Medulla oblongata (tissue), 1 donor: ENCODE results near the gene LRPAP1.
"Not testable (repeated sequence)": the region's sequence is repeated elsewhere in the genome, so short reads cannot be mapped to it uniquely, and the experiment has no call there.

Source experiments
- DNase-seq: peaks from one replicate; pipeline ENCODE4 v3.0.0-alpha.2; 2015; ENCODE audit errors: extremely low spot score

LRPAP1 gene

DNA sequence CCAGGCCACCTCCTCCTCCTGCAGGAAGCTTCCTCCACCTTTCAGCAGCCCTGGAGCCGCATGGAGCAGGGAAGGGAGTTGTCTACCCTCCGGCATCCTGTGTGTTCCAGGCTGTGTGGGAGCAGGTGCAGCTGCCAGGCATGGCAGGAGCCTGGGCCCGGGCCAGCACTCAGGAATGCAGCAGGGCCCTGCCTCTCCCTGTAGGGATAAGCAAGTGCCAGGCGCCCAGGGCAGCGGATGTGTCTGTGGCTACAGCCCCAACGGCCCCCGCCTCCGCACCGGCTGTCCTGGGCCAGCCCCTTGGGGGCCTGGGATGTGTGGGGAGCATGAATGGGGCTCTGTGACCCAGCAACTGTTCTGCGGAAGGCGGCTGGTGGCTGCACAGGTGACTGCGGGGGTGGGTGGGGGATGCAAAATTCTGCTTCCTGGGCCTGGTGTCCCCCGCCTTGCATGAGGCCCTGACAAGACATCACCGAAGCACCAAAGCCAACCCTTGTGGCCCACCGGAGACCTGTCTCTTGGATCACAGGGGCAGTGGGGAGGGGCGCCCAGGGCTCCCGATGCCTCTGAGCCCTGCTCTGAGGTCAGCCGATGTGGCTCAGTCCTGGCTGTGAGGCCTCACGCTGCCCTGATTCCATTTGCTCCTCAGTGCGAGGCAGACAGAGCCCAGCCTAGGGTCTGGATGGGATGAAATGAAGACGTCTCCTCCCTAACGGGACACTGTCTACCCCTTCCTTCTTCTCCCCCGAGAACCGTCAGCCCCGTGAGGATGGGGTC lies 70.5 kb downstream of the LRPAP1 start:
- no peak for DNase-seq

DNA sequence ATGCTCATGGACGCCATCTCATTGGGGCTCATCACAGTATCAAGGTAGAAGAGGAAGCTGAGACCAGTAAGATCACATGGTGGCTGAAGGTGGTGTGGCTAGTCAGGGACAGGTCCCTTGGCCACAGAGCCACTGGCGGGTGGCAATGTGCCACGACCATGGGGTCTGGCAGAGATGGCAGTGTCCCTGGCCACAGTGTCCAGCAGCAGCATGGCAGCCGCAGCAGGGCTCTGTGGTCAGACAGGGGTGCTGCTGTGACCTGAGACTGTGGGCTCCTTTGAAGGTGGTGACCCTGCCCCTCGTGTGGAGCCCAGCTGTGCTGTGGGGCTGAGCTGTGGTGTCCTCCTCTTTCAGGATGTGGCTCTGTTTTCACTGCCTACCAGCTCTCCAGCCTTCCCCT lies 71.3 kb downstream of the LRPAP1 start:
- no peak for DNase-seq

DNA sequence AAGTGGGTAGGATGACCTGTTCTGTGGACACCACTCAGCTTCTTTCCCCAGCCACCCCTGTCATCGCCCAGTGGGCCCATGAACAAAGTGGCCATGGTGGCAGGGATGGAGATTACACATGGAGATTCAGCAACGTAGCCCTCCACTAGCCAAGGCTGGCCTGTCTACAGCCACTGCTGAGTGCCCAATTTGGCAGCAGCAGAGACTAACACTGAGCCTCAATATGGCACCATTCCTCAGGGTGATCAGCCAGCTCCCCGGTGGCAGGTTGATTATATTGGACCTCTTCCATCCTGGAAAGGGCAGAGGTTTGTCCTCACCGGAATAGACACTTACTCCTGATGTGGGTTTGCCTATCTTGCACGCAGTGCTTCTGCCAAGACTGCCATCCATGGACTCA lies 73.1 kb downstream of the LRPAP1 start:
- DNase-seq, result not testable (repeated sequence)

DNA sequence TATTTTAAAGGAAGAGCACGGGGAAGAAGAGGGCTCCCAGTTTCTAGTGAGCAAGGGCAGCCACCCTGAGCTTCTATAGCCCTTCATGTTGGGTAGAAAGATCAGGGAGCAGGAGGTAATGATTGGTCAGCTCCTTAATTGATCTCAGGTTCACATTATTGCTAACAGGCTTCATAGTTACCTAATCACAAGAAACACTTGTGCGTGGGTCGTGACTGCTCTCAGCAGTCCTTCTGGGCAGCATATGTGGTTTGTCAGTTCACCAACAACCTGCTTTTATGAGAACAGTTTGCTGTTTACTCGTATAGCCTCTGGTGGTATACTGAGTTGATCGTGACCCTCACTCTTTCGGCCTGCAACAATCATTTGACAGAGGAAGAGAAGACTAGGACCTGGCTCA lies 73.9 kb downstream of the LRPAP1 start:
- DNase-seq, result no peak

DNA sequence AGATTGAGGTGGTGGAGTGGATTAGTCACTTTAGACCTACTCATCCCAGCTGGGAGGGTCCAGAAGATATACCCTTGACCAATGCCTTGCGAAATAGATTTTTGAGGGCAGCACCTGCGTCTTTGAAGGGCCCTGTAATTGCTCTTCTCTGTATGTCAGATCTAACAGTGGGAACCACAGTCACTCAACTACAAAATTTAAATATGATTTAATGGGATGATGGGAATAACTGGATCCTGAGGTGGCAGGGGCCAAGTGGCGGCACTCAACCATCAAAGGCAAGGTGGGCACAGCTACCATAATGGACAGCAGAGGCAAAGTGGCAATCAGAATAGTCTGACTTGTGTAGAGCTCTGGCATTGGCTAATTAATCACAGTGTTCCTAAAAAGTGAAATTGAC lies 76.6 kb downstream of the LRPAP1 start:
- DNase-seq, result not testable (repeated sequence)
